Keratinocyte (primary cell): ENCODE data around the gene BEAN1. TPM values are rescaled to one million over a fixed set of nuclear protein-coding genes. Genes with fewer than 3 reads are reported as not detected.

Experiments used
- DNase-seq: peaks from one replicate; pipeline ENCODE4 v3.0.0-alpha.2; 2011; ENCODE audit warnings: low read depth, missing footprints, low spot score
- FAIRE-seq: peaks from 2 replicates; lab custom pipeline; 2011; peaks lifted over from hg19 to GRCh38; lab: Jason Lieb, UNC
- H2AFZ ChIP-seq: 2 replicates; pipeline ENCODE4 v1.6.0; 2012; ENCODE audit warnings: low read length, control low read depth, inconsistent platforms; ENCODE audit not compliant: control insufficient read depth
- H3K27ac ChIP-seq: 2 replicates; pipeline ENCODE4 v1.5.1; 2011; ENCODE audit warnings: low read length; ENCODE audit not compliant: control insufficient read depth, insufficient read depth
- H3K27me3 ChIP-seq: 3 replicates; pipeline ENCODE4 v1.6.0; 2011; ENCODE audit warnings: low read length; ENCODE audit not compliant: control insufficient read depth, insufficient read depth; ENCODE audit errors: extremely low read depth
- H3K36me3 ChIP-seq, 2 experiments: 2 replicates in 1 of 2; 3 replicates in 1 of 2; pipeline ENCODE4 v1.5.1; 2011; ENCODE audit warnings: low read length in 2 of 2, mild to moderate bottlenecking in 1 of 2; ENCODE audit not compliant: control insufficient read depth in 2 of 2, insufficient read depth in 2 of 2; ENCODE audit errors: extremely low read depth in 1 of 2
- H3K4me1 ChIP-seq: 3 replicates; pipeline ENCODE4 v1.5.1; 2011; ENCODE audit warnings: low read length; ENCODE audit not compliant: control insufficient read depth, insufficient read depth; ENCODE audit errors: extremely low read depth
- H3K4me2 ChIP-seq: 3 replicates; pipeline ENCODE4 v1.6.0; 2011; ENCODE audit warnings: low read depth, low read length; ENCODE audit not compliant: control insufficient read depth, insufficient read depth; ENCODE audit errors: extremely low read depth
- H3K4me3 ChIP-seq, 3 experiments: fragments of 200-600 bp in 1 of 3; sonication (generic) in 1 of 3; 2 replicates in 2 of 3; 3 replicates in 1 of 3; pipeline ENCODE4 v1.5.1; 2011 to 2016; ENCODE audit warnings: low read length in 3 of 3, mild to moderate bottlenecking in 3 of 3, control low read depth in 2 of 3, inconsistent platforms in 1 of 3, low read depth in 1 of 3, mixed read lengths in 1 of 3, mixed run types in 1 of 3, moderate library complexity in 1 of 3; ENCODE audit not compliant: control insufficient read depth in 2 of 3, insufficient read depth in 2 of 3; ENCODE audit errors: extremely low read depth in 1 of 3
- H3K79me2 ChIP-seq: 2 replicates; pipeline ENCODE4 v1.6.0; 2012; ENCODE audit warnings: low read length; ENCODE audit not compliant: control insufficient read depth, insufficient read depth
- H3K9ac ChIP-seq: 3 replicates; pipeline ENCODE4 v1.6.0; 2011; ENCODE audit warnings: low read length; ENCODE audit not compliant: control insufficient read depth, insufficient read depth; ENCODE audit errors: extremely low read depth
- H3K9me1 ChIP-seq: 3 replicates; pipeline ENCODE4 v1.6.0; 2011; ENCODE audit warnings: low read length; ENCODE audit not compliant: control insufficient read depth, insufficient read depth; ENCODE audit errors: extremely low read depth
- H3K9me3 ChIP-seq: 2 replicates; pipeline ENCODE4 v1.5.1; 2012; ENCODE audit warnings: low read depth, low read length; ENCODE audit not compliant: control insufficient read depth
- H4K20me1 ChIP-seq: 3 replicates; pipeline ENCODE4 v1.6.0; 2011; ENCODE audit warnings: low read length; ENCODE audit not compliant: control insufficient read depth, insufficient read depth; ENCODE audit errors: extremely low read depth
- EZH2 ChIP-seq: IDR thresholded peaks from one replicate; pipeline ENCODE4 v1.6.1; 2012; ENCODE audit warnings: inconsistent platforms, mild to moderate bottlenecking, low read length, moderate library complexity
- dilution Hi-C: fragments of 300-500 bp; cut with MboI; formaldehyde crosslinking; loops from one replicate; pipeline ENCODE4 v1.7.0; 2020; ENCODE audit warnings: low sequenced_read_pairs; ENCODE audit not compliant: extremely low pct_ligation_motif_present
- polyA plus RNA-seq, 5 experiments: library from polyadenylated mRNA; depleted of rRNA in 3 of 5; stranded (reverse) in 3 of 5; stranded (forward) in 1 of 5; unstranded in 1 of 5; fragments of >200 nt; gene quantifications; 1 replicate in 1 of 5; 2 replicates in 3 of 5; 3 replicates in 1 of 5; pipeline versions ENCODE4 v1.2.1 to v1.2.3, GENCODE V29; 2011 to 2012; ENCODE audit warnings: missing spikeins in 2 of 5, low read depth in 1 of 5, low replicate concordance in 1 of 5
- TF ChIP-seq, protein P1 (sequence below), 3 experiments: IDR thresholded peaks in 1 of 3; conservative IDR thresholded peaks in 1 of 3; optimal IDR thresholded peaks in 1 of 3; 2 replicates in 2 of 3; 3 replicates in 1 of 3; pipeline versions ENCODE3 to v1.5.1; 2011; ENCODE audit warnings: low read length in 3 of 3, mild to moderate bottlenecking in 3 of 3, moderate library complexity in 2 of 3, control low read depth in 1 of 3, inconsistent platforms in 1 of 3; ENCODE audit not compliant: insufficient read depth in 2 of 3; ENCODE audit errors: extremely low read depth in 1 of 3

The BEAN1 gene
- polyA plus RNA-seq, 1 donor (not counting 4 experiments of a cell fraction or from before 2014, with no cell fraction given): 0.24 TPM

DNA sequence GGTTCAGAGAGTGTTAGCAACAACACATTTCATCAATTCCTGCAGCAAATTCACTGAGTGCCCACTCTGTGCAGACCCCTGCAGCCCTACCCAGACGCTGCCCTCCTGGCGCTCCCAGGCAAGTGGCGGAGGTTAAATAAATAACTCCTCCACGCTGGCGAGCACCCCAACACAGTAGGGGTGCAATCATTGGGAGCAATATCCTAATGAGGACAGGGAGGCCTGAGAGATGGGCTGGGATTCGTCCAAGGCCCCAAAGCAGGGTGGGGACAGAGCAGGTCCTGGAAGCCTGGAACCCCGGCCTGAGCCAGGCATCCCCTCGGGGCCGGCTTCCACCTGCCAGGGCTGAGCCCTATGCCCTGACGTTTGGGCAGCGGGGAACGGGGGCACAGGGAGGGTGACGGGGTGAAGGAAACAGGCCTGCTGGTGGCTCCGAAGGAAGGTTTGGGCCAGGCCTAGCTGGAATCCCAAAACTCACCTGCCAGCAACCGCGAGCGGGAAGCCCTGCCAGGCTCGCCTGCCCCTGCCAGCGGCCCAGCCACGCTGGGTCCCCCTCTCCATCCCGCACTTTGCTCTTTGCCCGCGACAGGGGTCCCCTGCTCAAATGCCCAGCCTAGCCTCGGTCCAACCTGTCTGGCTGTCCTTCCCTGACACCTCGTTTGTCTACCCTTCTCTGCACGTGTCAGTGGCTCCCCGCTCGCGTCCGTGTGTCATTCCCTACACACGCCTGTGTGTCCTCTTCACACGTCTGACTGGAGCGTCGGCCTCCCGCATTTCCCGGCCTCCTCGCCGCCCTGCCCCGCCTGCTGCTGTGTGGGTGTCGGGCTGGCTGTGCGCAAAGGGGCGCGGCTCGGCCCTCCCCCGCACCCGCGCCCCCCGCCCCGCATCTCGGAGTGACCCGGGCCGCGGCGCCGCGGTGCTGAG is 721 bp upstream of the BEAN1 start:
- Histone ChIP-seq H3K4me2 (peak overlapping the region; percentile 60), H3K9me1 (no peaks in the 10 kb centered on the region), H3K4me3 (peak overlapping the region in 2 of 3 experiments; percentile 10 to 22), H2AFZ (peak overlapping the region; percentile 73), H3K4me1 (no peaks in the 10 kb centered on the region), H3K27me3 (peaks cover 44% of the 10 kb centered on the region), H3K36me3 (no peaks in the 10 kb centered on the region), H3K9ac (no peak overlapping the region), H4K20me1 (no peaks in the 10 kb centered on the region), H3K9me3 (no peaks in the 10 kb centered on the region), H3K27ac (no peak overlapping the region), H3K79me2 (no peaks in the 10 kb centered on the region)
- DNase-seq (no peak), FAIRE-seq (no peak)
- TF ChIP-seq, protein P1, sequence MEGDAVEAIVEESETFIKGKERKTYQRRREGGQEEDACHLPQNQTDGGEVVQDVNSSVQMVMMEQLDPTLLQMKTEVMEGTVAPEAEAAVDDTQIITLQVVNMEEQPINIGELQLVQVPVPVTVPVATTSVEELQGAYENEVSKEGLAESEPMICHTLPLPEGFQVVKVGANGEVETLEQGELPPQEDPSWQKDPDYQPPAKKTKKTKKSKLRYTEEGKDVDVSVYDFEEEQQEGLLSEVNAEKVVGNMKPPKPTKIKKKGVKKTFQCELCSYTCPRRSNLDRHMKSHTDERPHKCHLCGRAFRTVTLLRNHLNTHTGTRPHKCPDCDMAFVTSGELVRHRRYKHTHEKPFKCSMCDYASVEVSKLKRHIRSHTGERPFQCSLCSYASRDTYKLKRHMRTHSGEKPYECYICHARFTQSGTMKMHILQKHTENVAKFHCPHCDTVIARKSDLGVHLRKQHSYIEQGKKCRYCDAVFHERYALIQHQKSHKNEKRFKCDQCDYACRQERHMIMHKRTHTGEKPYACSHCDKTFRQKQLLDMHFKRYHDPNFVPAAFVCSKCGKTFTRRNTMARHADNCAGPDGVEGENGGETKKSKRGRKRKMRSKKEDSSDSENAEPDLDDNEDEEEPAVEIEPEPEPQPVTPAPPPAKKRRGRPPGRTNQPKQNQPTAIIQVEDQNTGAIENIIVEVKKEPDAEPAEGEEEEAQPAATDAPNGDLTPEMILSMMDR (optimal IDR thresholded peaks at IDR 0.05 in 1 of 3, IDR thresholded peaks at IDR 0.05 in 1 of 3, conservative IDR thresholded peaks at IDR 0.05 in 1 of 3; ENCODE audit: extremely low read depth in 1 of 3, insufficient read depth in 2 of 3, low read length in 3 of 3): no peak
- TF ChIP-seq EZH2: peak; percentile 80
- dilution Hi-C loops: no loop called here

- Histone ChIP-seq H3K79me2 (no peaks in the 10 kb centered on the region), H3K9me3 (no peaks in the 10 kb centered on the region), H3K27ac (no peak overlapping the region), H3K4me3 (peak overlapping the region in 2 of 3 experiments; percentile 2 to 24), H4K20me1 (no peaks in the 10 kb centered on the region), H2AFZ (no peak overlapping the region), H3K27me3 (peaks cover 44% of the 10 kb centered on the region), H3K9me1 (no peaks in the 10 kb centered on the region), H3K4me1 (no peaks in the 10 kb centered on the region), H3K36me3 (no peaks in the 10 kb centered on the region), H3K4me2 (peak overlapping the region; percentile 51), H3K9ac (no peak overlapping the region)
- dilution Hi-C loops: no loop called here
- DNase-seq (no peak), FAIRE-seq (no peak)
- peak; percentile 99 for TF ChIP-seq EZH2
- TF ChIP-seq, protein P1 (optimal IDR thresholded peaks at IDR 0.05 in 1 of 3, IDR thresholded peaks at IDR 0.05 in 1 of 3, conservative IDR thresholded peaks at IDR 0.05 in 1 of 3; ENCODE audit: extremely low read depth in 1 of 3, insufficient read depth in 2 of 3, low read length in 3 of 3): no peak
Measured at GRCh38 chr16:66427871-66428681, 981 bp downstream of the BEAN1 start.
